Neural cell (in vitro differentiated cells): ENCODE data around the gene CD6. TPM values are rescaled to one million over a fixed set of nuclear protein-coding genes. Genes with fewer than 3 reads are reported as not detected.

Experiments
- H2AFZ ChIP-seq: fragments of 200-600, 300-800 bp; sonication (generic), shearing (Covaris generic); 2 replicates; pipeline ENCODE4 v1.6.0; 2014; ENCODE audit warnings: low read depth, mild to moderate bottlenecking, antibody characterized with exemption, low read length, moderate library complexity
- H3F3A ChIP-seq: fragments of 200-600 bp; shearing (Covaris generic); 2 replicates; pipeline ENCODE4 v1.6.1; 2016; ENCODE audit warnings: mild to moderate bottlenecking, moderate library complexity, mixed read lengths, antibody characterized with exemption, low read length; ENCODE audit not compliant: insufficient read depth, poor library complexity, severe bottlenecking
- H3K27ac ChIP-seq: fragments of 200-600, 300-800 bp; sonication (generic), shearing (Covaris generic); 2 replicates; pipeline ENCODE4 v1.5.1; 2014; ENCODE audit warnings: mild to moderate bottlenecking, low read length, moderate library complexity
- H3K27me3 ChIP-seq: fragments of 300-800, 200-600 bp; sonication (generic), shearing (Covaris generic); 2 replicates; pipeline ENCODE4 v1.6.0; 2014; ENCODE audit warnings: mild to moderate bottlenecking, low read depth, low read length, moderate library complexity; ENCODE audit not compliant: insufficient read depth
- H3K36me3 ChIP-seq: fragments of 300-800, 200-600 bp; sonication (generic), shearing (Covaris generic); 2 replicates; pipeline ENCODE4 v1.5.1; 2014; ENCODE audit warnings: mild to moderate bottlenecking, antibody characterized with exemption, low read length, moderate library complexity; ENCODE audit not compliant: insufficient read depth
- H3K4me2 ChIP-seq: fragments of 300-800, 200-600 bp; sonication (generic), shearing (Covaris generic); 2 replicates; pipeline ENCODE4 v1.6.0; 2014; ENCODE audit warnings: mild to moderate bottlenecking, low read length
- H3K4me3 ChIP-seq: fragments of 300-800, 200-600 bp; sonication (generic), shearing (Covaris generic); 2 replicates; pipeline ENCODE4 v1.5.1; 2014; ENCODE audit warnings: mild to moderate bottlenecking, low read length, moderate library complexity
- H3K79me2 ChIP-seq: fragments of 200-600 bp; shearing (Covaris generic); replicated peaks from 2 replicates; pipeline ENCODE4 v1.6.0; 2014; ENCODE audit warnings: mild to moderate bottlenecking, low read length, moderate library complexity; ENCODE audit not compliant: insufficient read depth
- H3K9ac ChIP-seq: fragments of 300-800, 200-600 bp; sonication (generic), shearing (Covaris generic); 2 replicates; pipeline ENCODE4 v1.6.1; 2016; ENCODE audit warnings: mild to moderate bottlenecking, low read length, mixed read lengths
- H3K9me2 ChIP-seq: fragments of 200-600 bp; shearing (Covaris generic); 2 replicates; pipeline ENCODE4 v1.6.1; 2016; ENCODE audit warnings: mild to moderate bottlenecking, low read length, mixed read lengths; ENCODE audit not compliant: insufficient read depth
- H3K9me3 ChIP-seq: fragments of 200-600, 300-800 bp; sonication (generic), shearing (Covaris generic); 2 replicates; pipeline ENCODE4 v1.6.1; 2016; ENCODE audit warnings: mild to moderate bottlenecking, mixed run types, low read length, moderate library complexity, mixed read lengths
- H4K20me1 ChIP-seq: fragments of 200-600 bp; shearing (Covaris generic); 2 replicates; pipeline ENCODE4 v1.6.1; 2016; ENCODE audit warnings: mild to moderate bottlenecking, mixed run types; ENCODE audit not compliant: insufficient read depth
- EP300 ChIP-seq: fragments of 450-650 bp; conservative IDR thresholded peaks from 2 replicates; pipeline ENCODE4 v1.6.1; 2014; ENCODE audit warnings: antibody characterized with exemption, mild to moderate bottlenecking, moderate library complexity; ENCODE audit not compliant: poor library complexity, severe bottlenecking
- EZH2 ChIP-seq: fragments of 200-600, 300-800 bp; shearing (Covaris generic), sonication (generic); IDR thresholded peaks from 2 replicates; pipeline ENCODE4 v1.6.1; 2014; ENCODE audit warnings: antibody characterized with exemption, low read length, borderline replicate concordance, mild to moderate bottlenecking; ENCODE audit not compliant: insufficient read depth, poor library complexity, severe bottlenecking
- MXI1 ChIP-seq: fragments of 450-650 bp; conservative IDR thresholded peaks from 2 replicates; pipeline ENCODE4 v1.6.1; 2014; ENCODE audit warnings: antibody characterized with exemption, mild to moderate bottlenecking; ENCODE audit not compliant: poor library complexity, severe bottlenecking
- POLR2AphosphoS5 ChIP-seq: IDR thresholded peaks from 2 replicates; pipeline ENCODE4 v1.6.1; 2012
- RAD21 ChIP-seq: fragments of 450-650 bp; conservative IDR thresholded peaks from 2 replicates; pipeline ENCODE4 v1.6.1; 2014; ENCODE audit warnings: antibody characterized with exemption, mild to moderate bottlenecking, moderate library complexity
- REST ChIP-seq: IDR thresholded peaks from 2 replicates; pipeline ENCODE4 v1.6.1; 2012; ENCODE audit warnings: borderline replicate concordance
- SMC3 ChIP-seq: fragments of 450-650 bp; conservative IDR thresholded peaks from 2 replicates; pipeline ENCODE4 v1.6.1; 2014; ENCODE audit warnings: antibody characterized with exemption, mild to moderate bottlenecking, moderate library complexity; ENCODE audit not compliant: poor library complexity
- TAF1 ChIP-seq: IDR thresholded peaks from 2 replicates; pipeline ENCODE4 v1.6.1; 2012; ENCODE audit warnings: low read depth
- polyA plus RNA-seq: library from polyadenylated mRNA; depleted of rRNA; stranded (reverse); fragments of >200 nt; gene quantifications from 2 replicates; pipeline ENCODE4 v1.2.3, GENCODE V29; 2014
- TF ChIP-seq, protein P1 (sequence below): fragments of 450-650 bp; IDR thresholded peaks from 2 replicates; pipeline ENCODE4 v1.5.1; 2014; ENCODE audit warnings: antibody characterized with exemption, mild to moderate bottlenecking, moderate library complexity; ENCODE audit not compliant: poor library complexity, severe bottlenecking

The CD6 gene
- polyA plus RNA-seq, 1 donor from 2014 or later: not detected

GRCh38 chr11:60991457-60991856 is 20.0 kb downstream of the CD6 start:
- Histone ChIP-seq H3F3A (no peaks in the 10 kb centered on the region), H3K4me2 (no peak overlapping the region), H3K36me3 (no peaks in the 10 kb centered on the region), H3K79me2 (no peaks in the 10 kb centered on the region), H3K9me2 (no peaks in the 10 kb centered on the region), H4K20me1 (no peaks in the 10 kb centered on the region), H3K9me3 (no peaks in the 10 kb centered on the region), H3K27ac (no peak overlapping the region), H2AFZ (no peak overlapping the region), H3K27me3 (no peaks in the 10 kb centered on the region), H3K4me3 (no peak overlapping the region), H3K9ac (no peak overlapping the region)
- TF ChIP-seq, protein P1, sequence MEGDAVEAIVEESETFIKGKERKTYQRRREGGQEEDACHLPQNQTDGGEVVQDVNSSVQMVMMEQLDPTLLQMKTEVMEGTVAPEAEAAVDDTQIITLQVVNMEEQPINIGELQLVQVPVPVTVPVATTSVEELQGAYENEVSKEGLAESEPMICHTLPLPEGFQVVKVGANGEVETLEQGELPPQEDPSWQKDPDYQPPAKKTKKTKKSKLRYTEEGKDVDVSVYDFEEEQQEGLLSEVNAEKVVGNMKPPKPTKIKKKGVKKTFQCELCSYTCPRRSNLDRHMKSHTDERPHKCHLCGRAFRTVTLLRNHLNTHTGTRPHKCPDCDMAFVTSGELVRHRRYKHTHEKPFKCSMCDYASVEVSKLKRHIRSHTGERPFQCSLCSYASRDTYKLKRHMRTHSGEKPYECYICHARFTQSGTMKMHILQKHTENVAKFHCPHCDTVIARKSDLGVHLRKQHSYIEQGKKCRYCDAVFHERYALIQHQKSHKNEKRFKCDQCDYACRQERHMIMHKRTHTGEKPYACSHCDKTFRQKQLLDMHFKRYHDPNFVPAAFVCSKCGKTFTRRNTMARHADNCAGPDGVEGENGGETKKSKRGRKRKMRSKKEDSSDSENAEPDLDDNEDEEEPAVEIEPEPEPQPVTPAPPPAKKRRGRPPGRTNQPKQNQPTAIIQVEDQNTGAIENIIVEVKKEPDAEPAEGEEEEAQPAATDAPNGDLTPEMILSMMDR: no peak
- TF ChIP-seq REST (no peak), RAD21 (no peak), EZH2 (no peak), MXI1 (no peak), SMC3 (no peak), TAF1 (no peak), EP300 (no peak)

DNA sequence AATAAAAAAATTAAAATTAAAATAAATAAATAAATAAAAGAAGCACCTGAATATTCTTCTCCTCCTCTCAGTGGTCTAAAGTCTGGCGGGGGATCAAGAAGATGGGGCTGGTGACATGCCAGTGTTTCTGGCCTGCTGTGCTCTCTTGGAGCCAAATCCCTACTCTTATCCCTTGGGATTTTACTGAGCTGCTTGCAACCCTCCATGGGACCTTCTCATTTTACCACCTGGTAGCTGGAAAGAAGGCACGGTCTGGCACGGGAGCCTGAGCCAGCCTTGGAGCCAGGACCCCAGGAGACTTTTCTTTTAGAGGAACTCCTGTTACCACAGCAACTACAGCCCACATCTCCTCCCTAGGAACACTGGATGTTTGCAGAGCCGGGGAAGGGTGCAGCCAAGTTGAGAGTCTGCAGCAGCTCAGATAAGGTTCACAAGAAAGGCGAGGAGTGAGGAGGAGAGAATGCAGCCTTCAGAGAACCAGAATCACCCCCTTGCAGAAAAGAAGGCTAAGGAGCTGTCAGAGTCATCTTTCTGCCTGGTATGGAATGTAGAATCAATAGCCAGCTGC is 21.4 kb downstream of the CD6 start:
- Histone ChIP-seq H3K27ac (no peak overlapping the region), H3K9me2 (no peaks in the 10 kb centered on the region), H2AFZ (no peak overlapping the region), H3K27me3 (no peaks in the 10 kb centered on the region), H3K4me2 (no peak overlapping the region), H3K79me2 (no peaks in the 10 kb centered on the region), H3K9me3 (no peaks in the 10 kb centered on the region), H3F3A (no peaks in the 10 kb centered on the region), H4K20me1 (no peaks in the 10 kb centered on the region), H3K9ac (no peak overlapping the region), H3K36me3 (no peaks in the 10 kb centered on the region), H3K4me3 (no peak overlapping the region)
- TF ChIP-seq RAD21 (no peak), EP300 (no peak), TAF1 (no peak)

GRCh38 chr11:60993615-60994014 is 22.1 kb downstream of the CD6 start:
- H3K79me2 ChIP-seq: no peaks in the 10 kb centered on the region
- H3K4me3 ChIP-seq: no peak overlapping the region
- no peak overlapping the region for H2AFZ ChIP-seq
- no peak overlapping the region for H3K4me2 ChIP-seq
- H3K9me2 ChIP-seq: no peaks in the 10 kb centered on the region
- H3K9ac ChIP-seq: no peak overlapping the region
- H3F3A ChIP-seq: no peaks in the 10 kb centered on the region
- H3K27me3 ChIP-seq: no peaks in the 10 kb centered on the region
- no peak overlapping the region for H3K27ac ChIP-seq
- H3K9me3 ChIP-seq: no peaks in the 10 kb centered on the region
- no peaks in the 10 kb centered on the region for H3K36me3 ChIP-seq
- H4K20me1 ChIP-seq: no peaks in the 10 kb centered on the region
- TF ChIP-seq REST (no peak), POLR2AphosphoS5 (no peak), MXI1 (no peak), RAD21 (no peak), EP300 (no peak), TAF1 (no peak), EZH2 (no peak), SMC3 (no peak)
- TF ChIP-seq, protein P1: no peak
